GM13977 (cell line): ENCODE data around the gene DTX3L.

Experiments used
- DNase-seq: peaks from one replicate; pipeline ENCODE4 v3.0.0; 2012; ENCODE audit warnings: low spot score
- in situ Hi-C: fragments of 300-500 bp; cut with MboI; formaldehyde crosslinking; loops from one replicate; pipeline ENCODE4 v1.12.0; 2022; ENCODE audit warnings: low sequenced_read_pairs, low pct_unique_long_range_greater_than_20kb, mixed read lengths, inconsistent platforms; ENCODE audit not compliant: unreplicated experiment
- TF ChIP-seq, protein P1 (sequence below): IDR thresholded peaks from 2 replicates; pipeline ENCODE4 v1.5.1; 2012; ENCODE audit warnings: mild to moderate bottlenecking, control low read depth; ENCODE audit not compliant: insufficient read depth; ENCODE audit errors: extremely low read depth, missing control alignments

Gene DTX3L

DNA sequence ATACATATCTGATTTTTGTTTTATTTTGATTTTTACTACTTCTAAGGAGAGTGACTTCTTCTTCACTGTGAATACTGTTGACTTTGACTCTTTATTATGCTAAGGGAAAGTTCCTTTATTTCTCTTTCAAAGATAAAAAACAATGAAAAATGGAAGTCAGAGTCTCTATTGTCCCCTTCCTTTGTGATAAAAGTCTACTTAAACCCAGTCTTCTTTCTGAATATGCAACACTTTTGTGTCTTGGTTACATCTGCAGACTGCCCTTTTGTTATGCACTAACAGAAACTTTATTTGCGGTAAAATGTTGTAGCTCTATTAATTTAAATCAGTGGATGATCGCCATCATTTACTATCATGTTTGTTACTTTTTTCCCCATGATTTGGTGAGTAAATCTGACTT, 26.5 kb downstream of the DTX3L start:
- TF ChIP-seq, protein P1, sequence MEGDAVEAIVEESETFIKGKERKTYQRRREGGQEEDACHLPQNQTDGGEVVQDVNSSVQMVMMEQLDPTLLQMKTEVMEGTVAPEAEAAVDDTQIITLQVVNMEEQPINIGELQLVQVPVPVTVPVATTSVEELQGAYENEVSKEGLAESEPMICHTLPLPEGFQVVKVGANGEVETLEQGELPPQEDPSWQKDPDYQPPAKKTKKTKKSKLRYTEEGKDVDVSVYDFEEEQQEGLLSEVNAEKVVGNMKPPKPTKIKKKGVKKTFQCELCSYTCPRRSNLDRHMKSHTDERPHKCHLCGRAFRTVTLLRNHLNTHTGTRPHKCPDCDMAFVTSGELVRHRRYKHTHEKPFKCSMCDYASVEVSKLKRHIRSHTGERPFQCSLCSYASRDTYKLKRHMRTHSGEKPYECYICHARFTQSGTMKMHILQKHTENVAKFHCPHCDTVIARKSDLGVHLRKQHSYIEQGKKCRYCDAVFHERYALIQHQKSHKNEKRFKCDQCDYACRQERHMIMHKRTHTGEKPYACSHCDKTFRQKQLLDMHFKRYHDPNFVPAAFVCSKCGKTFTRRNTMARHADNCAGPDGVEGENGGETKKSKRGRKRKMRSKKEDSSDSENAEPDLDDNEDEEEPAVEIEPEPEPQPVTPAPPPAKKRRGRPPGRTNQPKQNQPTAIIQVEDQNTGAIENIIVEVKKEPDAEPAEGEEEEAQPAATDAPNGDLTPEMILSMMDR: no peak
- DNase-seq: no peak
- in situ Hi-C loops: no loop called here

GRCh38 chr3:122594025-122594424, 29.9 kb downstream of the DTX3L start:
- DNase-seq: no peak
- in situ Hi-C loops: no loop called here
- TF ChIP-seq, protein P1: no peak

DNA sequence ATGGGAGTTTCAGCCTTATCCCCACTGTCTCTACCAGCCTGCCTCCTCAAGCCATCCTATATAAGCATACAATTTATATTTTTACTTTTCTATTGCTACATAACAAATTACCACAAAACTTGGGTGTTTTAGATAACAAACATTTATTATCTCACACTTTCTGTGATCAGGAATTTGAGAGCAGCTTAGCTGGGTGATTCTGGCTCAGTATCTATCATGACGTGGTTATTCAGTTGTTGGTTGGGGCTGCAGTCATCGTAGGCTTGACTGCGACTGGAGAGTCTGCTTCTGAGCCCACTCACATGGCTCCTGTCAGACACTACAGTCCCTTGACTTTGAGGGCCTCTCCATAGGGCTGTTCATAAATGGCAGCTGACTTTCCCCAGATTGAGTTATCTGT, 34.0 kb downstream of the DTX3L start:
- TF ChIP-seq, protein P1: no peak
- in situ Hi-C loops: no loop called here
- no peak for DNase-seq

DNA sequence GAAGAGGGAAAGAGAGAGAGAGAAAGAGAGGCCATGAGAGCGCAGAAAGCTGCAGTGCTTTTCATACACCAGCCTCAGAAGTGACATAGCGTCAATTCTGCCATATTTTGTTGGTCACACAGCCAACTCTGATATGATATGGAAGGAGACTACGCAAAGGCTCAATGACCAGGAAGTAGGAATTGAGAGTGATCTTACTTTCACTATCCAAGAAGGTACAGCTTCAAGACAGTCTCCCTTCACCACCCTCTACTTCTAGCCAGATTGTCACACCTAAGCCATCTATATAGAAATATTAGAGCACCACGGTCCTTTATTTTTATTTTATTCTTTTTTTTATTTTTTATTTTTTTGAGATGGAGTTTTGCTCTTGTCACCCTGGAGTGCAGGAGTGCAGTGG, 34.4 kb downstream of the DTX3L start:
- TF ChIP-seq, protein P1: no peak
- in situ Hi-C loops: no loop called here

GRCh38 chr3:122602011-122602710, 38.0 kb downstream of the DTX3L start:
- TF ChIP-seq, protein P1: no peak
- in situ Hi-C loops: no loop called here
- DNase-seq: no peak

More for the DNA sequence above, 34.4 kb downstream of the DTX3L start:
- no peak for DNase-seq

DNA sequence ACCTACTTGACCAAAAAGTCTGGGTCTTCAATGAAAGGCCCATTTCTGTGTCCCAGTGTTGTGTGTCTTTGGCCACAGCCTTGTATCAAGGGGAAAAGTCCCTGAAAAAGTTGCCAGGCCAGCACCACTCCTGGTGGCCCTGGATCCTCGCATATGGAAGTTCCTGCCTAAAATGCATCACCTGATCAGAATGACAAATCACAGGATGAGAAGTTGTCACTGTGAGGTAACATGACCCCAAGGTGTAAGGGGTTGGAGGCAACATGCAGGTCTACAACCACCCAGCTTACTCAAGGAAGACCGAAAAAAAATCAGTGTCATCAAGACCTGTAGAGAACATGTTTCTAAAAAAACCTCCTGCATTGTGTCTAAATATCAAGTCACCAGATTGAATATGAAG, 38.9 kb downstream of the DTX3L start:
- no peak for DNase-seq
- in situ Hi-C loops: no loop called here
- TF ChIP-seq, protein P1: no peak
